Measurements from ENCODE around the gene CRX. TPM values are rescaled to one million over a fixed set of nuclear protein-coding genes. Genes with fewer than 3 reads are reported as not detected.
"Not testable (repeated sequence)": the region's sequence is repeated elsewhere in the genome, so short reads cannot be mapped to it uniquely, and the experiment has no call there.

CRX gene
- total and polyA plus RNA-seq, 2 experiments from 2014 or later: 0.04 to 0.15 TPM

DNA sequence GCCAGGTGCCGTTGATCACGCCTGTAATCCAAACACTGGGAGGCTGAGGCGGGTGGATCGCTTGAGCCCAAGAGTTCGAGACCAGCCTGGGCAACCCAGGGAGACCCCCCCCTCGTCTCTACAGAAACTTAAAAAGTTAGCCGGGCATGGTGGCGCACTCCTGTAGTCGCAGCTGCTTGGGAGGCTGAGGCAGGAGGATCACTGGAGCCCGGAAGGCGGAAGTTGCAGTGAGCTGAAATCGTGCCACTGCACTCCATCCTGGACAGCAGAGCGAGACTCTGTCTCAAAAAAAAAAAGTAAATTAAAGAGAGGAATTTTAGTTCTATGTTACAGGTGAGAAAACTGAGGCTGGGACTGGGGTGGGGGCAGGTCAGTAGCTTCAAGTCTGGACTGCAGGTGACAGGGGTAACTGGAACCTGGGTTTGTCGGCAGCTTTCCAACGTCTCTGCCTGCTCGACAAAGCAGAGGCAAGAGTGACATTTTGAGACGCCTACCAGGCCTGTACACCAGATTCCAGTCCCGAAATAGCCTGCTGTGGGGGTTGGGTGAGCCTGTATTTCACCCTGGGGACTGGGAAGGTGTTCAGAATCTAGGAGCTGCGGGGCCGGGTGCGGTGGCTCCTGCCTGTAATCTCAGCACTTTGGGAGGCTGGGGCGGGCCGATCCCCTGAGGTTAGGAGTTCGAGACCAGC lies 42.1 kb upstream of the CRX start:
- peak overlapping the region; percentile 68 for H3K4me3 ChIP-seq
- DNase-seq (ENCODE audit: low read depth in 1 of 2, low spot score in 1 of 2): peak in 1 of 2 donors; percentile 94
- no peaks in the 10 kb centered on the region for H3K27me3 ChIP-seq
- peaks cover 11% of the 10 kb centered on the region for H3K4me1 ChIP-seq (ENCODE audit: low read depth)
- H3K9me3 ChIP-seq (ENCODE audit: low read depth): no peaks in the 10 kb centered on the region
- TF ChIP-seq, protein P1, sequence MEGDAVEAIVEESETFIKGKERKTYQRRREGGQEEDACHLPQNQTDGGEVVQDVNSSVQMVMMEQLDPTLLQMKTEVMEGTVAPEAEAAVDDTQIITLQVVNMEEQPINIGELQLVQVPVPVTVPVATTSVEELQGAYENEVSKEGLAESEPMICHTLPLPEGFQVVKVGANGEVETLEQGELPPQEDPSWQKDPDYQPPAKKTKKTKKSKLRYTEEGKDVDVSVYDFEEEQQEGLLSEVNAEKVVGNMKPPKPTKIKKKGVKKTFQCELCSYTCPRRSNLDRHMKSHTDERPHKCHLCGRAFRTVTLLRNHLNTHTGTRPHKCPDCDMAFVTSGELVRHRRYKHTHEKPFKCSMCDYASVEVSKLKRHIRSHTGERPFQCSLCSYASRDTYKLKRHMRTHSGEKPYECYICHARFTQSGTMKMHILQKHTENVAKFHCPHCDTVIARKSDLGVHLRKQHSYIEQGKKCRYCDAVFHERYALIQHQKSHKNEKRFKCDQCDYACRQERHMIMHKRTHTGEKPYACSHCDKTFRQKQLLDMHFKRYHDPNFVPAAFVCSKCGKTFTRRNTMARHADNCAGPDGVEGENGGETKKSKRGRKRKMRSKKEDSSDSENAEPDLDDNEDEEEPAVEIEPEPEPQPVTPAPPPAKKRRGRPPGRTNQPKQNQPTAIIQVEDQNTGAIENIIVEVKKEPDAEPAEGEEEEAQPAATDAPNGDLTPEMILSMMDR (IDR thresholded peaks at IDR 0.05; ENCODE audit: low read depth, low read length): no peak
- peak overlapping the region; percentile 100 for H3K27ac ChIP-seq
- peaks cover 37% of the 10 kb centered on the region for H3K36me3 ChIP-seq

DNA sequence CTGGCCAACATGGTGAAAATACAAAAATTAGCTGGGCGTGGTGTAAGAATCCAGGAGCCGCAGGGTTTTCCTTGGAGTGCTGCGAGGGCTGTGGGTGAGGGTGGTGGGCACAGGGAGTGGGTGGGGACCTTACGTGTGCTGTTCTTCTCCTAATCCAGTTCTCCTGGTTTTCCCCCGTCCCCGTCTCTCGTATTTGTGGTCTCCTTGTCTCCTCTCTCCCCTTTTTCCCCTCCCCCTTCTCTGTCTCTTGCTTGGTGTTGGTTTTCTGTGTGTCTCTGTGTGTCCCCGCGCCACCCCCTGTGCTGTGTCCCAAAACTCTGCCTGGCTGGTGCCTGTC lies 41.6 kb upstream of the CRX start:
- Histone ChIP-seq H3K36me3 (peaks cover 38% of the 10 kb centered on the region), H3K4me1 (ENCODE audit: low read depth) (peaks cover 11% of the 10 kb centered on the region), H3K4me3 (peak overlapping the region; percentile 68), H3K27me3 (no peaks in the 10 kb centered on the region), H3K9me3 (ENCODE audit: low read depth) (no peaks in the 10 kb centered on the region), H3K27ac (peak overlapping the region; percentile 100)
- TF ChIP-seq, protein P1 (IDR thresholded peaks at IDR 0.05; ENCODE audit: low read depth, low read length): no peak
- no peak for DNase-seq (ENCODE audit: low read depth in 1 of 2, low spot score in 1 of 2)

DNA sequence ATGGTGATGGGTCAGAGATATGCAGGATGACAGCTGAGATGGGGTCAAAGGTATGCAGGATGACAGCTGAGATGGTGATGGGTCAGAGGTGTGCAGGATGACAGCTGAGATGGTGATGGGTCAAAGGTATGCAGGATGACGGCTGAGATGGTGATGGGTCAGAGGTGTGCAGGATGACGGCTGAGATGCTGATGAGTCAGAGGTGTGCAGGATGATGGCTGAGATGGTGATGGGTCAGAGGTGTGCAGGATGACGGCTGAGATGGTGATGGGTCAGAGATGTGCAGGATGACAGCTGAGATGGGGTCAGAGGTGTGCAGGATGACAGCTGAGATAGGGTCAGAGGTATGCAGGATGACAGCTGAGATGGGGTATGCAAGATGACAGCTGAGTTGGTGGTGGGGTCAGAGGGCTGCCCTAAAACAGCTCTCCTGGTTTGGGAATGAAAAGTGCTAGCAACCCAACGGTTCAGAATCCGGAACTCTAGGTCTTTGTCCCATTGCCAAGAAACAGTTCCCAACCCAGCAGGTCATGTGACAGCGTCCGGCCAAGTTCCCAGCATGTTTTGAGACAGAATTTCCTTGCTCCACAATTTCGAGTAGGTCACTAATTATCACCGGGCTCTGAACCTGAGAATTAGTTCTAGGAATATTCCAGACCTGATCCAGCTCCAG lies 40.0 kb upstream of the CRX start:
- Histone ChIP-seq H3K27ac (peak overlapping the region; percentile 100), H3K36me3 (peaks cover 48% of the 10 kb centered on the region), H3K4me1 (ENCODE audit: low read depth) (peaks cover 11% of the 10 kb centered on the region), H3K4me3 (no peak overlapping the region), H3K9me3 (ENCODE audit: low read depth) (no peaks in the 10 kb centered on the region), H3K27me3 (no peaks in the 10 kb centered on the region)
- DNase-seq (ENCODE audit: low read depth in 1 of 2, low spot score in 1 of 2): no peak
- TF ChIP-seq, protein P1 (IDR thresholded peaks at IDR 0.05; ENCODE audit: low read depth, low read length): no peak

DNA sequence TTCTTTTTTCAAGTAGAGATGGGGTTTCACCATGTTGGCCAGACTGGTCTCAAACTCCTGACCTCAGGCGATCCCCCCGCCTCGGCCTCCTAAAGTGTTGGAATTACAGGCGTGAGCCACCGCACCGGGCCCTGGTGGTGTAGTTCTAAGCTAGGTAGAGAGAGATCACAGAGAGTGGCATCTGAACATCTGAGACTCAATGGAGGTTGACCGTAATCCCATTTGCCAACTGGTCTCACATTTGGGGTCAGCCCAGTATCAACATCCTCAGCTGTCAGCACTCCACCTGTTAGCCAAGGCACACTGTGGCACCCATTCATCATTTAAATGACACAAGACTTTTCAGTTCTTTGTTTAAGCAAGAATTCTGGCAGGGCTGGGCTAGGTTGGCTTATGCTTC lies 35.2 kb upstream of the CRX start:
- Histone ChIP-seq H3K27me3 (no peaks in the 10 kb centered on the region), H3K4me3 (no peak overlapping the region), H3K9me3 (ENCODE audit: low read depth) (no peaks in the 10 kb centered on the region), H3K27ac (peak overlapping the region; percentile 75), H3K4me1 (ENCODE audit: low read depth) (no peaks in the 10 kb centered on the region), H3K36me3 (peaks cover 43% of the 10 kb centered on the region)
- TF ChIP-seq, protein P1 (IDR thresholded peaks at IDR 0.05; ENCODE audit: low read depth, low read length): no peak
- DNase-seq (ENCODE audit: low read depth in 1 of 2, low spot score in 1 of 2): no peak

DNA sequence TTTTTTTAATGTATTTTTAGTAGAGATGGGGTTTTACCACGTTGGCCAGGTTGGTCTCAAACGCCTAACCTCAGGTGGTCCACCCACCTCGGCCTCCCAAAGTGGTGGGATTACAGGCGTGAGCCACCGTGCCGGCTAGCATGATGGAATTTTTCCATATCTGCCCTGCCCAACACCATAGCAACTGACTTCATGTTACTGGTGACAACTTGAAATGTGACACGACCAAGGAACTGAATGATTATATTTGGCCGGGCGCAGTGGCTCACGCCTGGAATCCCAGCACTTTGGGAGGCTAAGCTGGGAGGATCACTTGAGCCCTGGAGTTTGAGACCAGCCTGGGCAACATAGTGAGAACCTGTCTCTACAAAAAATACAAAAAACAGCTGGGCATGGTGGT lies 34.4 kb upstream of the CRX start:
- H3K36me3 ChIP-seq: peaks cover 37% of the 10 kb centered on the region
- not testable (repeated sequence) for H3K4me1 ChIP-seq (ENCODE audit: low read depth); DNase-seq (ENCODE audit: low read depth in 1 of 2, low spot score in 1 of 2); H3K9me3 ChIP-seq (ENCODE audit: low read depth); H3K4me3 ChIP-seq; H3K27me3 ChIP-seq
- peak overlapping the region; percentile 75 for H3K27ac ChIP-seq

DNA sequence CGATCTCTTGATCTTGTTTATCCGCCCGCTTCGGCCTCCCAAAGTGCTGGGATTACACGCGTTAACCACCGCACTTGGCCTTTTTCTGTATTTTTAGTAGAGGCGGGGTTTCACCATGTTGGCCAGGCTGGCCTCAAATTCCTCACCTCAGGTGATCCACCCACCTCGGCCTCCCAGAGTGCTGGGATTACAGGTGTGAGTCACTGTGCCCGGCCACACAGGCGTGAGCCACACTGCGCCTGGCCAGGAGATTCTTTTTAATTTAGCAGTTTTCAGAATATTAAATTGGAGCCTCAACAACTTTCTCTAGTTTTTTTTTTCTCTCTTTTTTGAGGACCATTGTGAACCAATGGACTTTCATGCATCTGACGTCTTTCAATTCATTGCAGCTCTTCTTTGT lies 31.9 kb upstream of the CRX start:
- H3K36me3 ChIP-seq: peaks cover 17% of the 10 kb centered on the region
- H3K27ac ChIP-seq; H3K4me1 ChIP-seq (ENCODE audit: low read depth); DNase-seq (ENCODE audit: low read depth in 1 of 2, low spot score in 1 of 2); H3K27me3 ChIP-seq; H3K4me3 ChIP-seq; H3K9me3 ChIP-seq (ENCODE audit: low read depth): not testable (repeated sequence)
